PFSK-1 (cell line): ENCODE results near the gene UBE2E1.

Source experiments
- FOXP2 ChIP-seq: optimal IDR thresholded peaks from 2 replicates; pipeline ENCODE3; 2011; ENCODE audit warnings: borderline replicate concordance, control low read depth, inconsistent platforms; ENCODE audit not compliant: insufficient read depth; ENCODE audit errors: extremely low read length, extremely low read depth
- POLR2AphosphoS5 ChIP-seq: IDR thresholded peaks from 2 replicates; pipeline ENCODE4 v1.6.1; 2012; ENCODE audit warnings: low read depth, mild to moderate bottlenecking, control low read depth, low read length, moderate library complexity

DNA sequence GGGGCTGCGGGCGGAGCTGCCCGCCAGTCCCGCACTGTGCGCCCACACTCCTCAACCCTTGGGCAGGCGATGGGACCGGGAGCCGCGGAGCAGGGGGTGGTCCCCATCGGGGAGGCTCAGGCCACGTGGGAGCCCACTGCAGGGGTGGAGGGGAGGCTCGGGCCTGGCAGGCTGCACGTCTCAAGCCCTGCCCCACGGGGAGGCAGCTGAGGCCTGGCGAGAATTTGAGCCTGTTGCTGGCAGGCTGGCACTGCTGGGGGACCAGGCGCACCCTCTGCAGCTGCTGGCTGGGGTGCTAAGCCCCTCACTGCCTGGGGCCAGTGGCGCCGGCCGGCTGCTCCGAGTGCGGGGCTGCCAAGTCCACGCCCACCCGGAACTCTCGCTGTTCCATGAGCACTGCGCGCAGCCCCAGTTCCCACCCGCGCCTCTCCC is 76.7 kb downstream of the UBE2E1 start:
- TF ChIP-seq FOXP2 = no peak
- no peak for TF ChIP-seq POLR2AphosphoS5
